COLO668 (cell line): ENCODE data around the gene RIMKLB.
"Not testable (repeated sequence)": the region's sequence is repeated elsewhere in the genome, so short reads cannot be mapped to it uniquely, and the experiment has no call there.

ENCODE experiments used
- DNase-seq: peaks from one replicate; lab custom pipeline; 2025; ENCODE audit not compliant: unreplicated experiment; lab: John Stamatoyannopoulos, UW

RIMKLB gene

DNA sequence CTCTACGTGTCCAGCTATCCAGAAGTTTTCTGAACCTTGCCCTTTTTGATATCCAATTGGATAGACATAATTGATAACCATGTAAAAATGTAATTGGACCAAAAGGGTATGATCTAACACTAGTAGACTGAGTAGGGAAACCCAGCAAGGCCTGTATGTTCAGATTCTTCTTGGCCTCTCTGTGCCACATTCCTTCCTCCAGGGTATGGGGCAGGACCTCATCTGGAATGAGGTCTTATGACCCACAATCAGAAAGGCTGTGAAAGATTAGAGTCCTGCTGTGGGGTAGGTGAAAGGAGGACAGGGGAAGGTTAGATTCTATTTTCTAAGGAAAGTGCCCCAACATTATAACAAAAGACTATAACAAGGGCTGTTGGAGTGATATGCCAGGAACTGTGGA is 73.3 kb downstream of the RIMKLB start:
- no peak for DNase-seq

DNA sequence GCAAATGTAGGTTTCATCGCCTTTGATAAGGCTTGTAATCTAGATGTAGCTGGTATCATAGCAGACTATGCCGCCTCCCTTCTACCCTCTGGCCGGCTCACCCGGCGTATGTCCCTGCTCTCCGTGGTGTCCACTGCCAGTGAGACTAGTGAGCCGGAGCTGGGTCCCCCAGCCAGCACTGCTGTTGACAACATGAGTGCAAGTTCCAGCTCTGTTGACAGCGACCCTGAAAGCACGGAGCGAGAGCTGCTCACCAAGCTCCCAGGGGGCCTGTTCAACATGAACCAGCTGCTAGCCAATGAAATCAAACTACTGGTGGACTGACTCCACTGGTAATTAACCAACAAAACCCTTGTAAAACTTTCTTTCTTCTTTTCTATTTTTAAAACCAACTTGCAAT is 75.7 kb downstream of the RIMKLB start:
- DNase-seq = no peak

GRCh38 chr12:8779281-8779680 is 81.5 kb downstream of the RIMKLB start:
- DNase-seq = no peak

GRCh38 chr12:8779862-8780261 is 82.1 kb downstream of the RIMKLB start:
- DNase-seq = no peak

DNA sequence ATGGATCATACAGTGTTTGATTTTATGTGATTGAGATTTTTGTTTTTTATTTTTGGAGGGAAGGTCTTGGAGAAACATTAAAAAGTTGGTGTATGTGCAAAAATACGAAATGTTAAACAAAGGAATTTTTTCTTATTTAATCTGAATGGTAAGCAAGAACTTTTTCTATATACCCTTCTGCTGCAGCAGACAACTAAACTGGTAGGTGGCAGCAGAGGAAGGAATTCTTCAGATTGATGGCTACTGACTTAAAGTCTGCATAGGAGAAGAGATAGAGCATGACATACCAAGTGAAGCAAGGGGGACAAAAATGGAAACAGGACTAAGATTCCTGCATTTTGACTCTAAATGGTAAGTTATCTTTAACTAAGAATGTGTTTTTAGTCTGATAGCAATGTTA is 82.6 kb downstream of the RIMKLB start:
- no peak for DNase-seq

- DNase-seq = no peak
Observed at GRCh38 chr12:8781381-8782127, 83.8 kb downstream of the RIMKLB start.

- no peak for DNase-seq
Observed at GRCh38 chr12:8784290-8784888, 86.6 kb downstream of the RIMKLB start.

GRCh38 chr12:8785499-8785898 is 87.7 kb downstream of the RIMKLB start:
- DNase-seq = no peak

- not testable (repeated sequence) for DNase-seq
Observed at GRCh38 chr12:8787206-8787605, 89.4 kb downstream of the RIMKLB start.

DNA sequence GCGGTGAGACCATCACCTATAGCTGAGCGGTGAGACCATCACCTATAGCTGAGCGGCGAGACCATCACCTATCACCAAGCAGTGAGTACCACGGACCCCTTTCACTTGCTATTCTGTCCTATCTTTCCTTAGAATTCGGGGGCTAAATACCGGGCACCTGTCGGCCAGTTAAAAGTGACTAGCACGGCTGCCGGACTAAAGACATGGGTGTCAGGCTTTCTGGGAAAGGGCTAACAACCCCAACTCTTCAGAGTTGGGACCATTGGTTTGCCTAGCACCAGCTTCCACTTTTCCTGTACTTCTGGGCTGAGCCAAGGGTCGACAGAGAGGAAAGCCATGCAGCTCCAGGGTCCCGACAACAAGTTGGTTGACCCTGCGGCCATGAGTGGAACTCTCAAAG is 90.9 kb downstream of the RIMKLB start:
- DNase-seq = not testable (repeated sequence)

DNA sequence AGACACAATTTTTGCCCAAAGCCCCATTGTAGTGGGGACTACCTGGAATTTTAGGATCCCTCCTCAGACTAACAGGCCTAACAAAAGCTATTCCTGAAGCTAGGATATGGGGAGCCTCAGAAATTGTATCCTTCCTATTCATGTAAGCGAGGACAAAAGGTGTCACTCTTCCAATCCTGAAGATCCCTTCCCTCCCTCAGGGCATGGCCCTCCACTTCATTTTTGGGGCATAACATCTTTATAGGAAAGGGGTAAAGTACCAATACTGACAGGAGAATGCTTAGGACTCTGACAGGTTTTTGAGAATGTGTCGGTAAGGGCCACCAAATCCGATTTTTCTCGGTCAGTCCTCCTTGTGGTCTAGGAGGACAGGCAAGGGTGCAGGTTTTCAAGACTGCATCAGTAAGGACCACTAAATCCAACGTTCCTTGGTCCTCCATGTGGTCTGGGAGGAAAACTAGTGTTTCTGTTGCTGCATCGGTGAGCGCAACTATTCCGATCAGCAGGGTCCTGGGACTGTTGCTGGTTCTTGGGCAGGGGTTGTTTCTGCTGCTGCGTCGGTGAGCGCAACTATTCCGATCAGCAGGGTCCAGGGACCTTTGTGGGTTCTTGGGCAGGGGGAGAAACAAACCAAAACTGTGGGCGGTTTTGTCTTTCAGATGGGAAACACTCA is 91.7 kb downstream of the RIMKLB start:
- DNase-seq = not testable (repeated sequence)

GRCh38 chr12:8793226-8793625 is 95.4 kb downstream of the RIMKLB start:
- DNase-seq = not testable (repeated sequence)

DNA sequence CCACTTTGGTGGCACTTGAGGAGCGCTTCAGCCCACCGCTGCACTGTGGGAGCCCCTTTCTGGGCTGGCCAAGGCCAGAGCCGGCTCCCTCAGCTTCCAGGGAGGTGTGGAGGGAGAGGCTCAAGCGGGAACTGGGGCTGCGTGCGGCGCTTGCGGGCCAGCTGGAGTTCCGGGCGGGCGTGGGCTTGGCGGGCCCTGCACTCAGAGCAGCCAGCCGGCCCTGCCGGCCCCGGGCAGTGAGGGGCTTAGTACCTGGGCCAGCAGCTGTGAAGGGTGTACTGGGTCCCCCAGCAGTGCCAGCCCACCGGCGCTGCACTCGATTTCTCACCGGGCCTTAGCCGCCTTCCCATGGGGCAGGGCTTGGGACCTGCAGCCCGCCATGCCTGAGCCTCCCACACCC is 96.8 kb downstream of the RIMKLB start:
- DNase-seq = not testable (repeated sequence)

DNA sequence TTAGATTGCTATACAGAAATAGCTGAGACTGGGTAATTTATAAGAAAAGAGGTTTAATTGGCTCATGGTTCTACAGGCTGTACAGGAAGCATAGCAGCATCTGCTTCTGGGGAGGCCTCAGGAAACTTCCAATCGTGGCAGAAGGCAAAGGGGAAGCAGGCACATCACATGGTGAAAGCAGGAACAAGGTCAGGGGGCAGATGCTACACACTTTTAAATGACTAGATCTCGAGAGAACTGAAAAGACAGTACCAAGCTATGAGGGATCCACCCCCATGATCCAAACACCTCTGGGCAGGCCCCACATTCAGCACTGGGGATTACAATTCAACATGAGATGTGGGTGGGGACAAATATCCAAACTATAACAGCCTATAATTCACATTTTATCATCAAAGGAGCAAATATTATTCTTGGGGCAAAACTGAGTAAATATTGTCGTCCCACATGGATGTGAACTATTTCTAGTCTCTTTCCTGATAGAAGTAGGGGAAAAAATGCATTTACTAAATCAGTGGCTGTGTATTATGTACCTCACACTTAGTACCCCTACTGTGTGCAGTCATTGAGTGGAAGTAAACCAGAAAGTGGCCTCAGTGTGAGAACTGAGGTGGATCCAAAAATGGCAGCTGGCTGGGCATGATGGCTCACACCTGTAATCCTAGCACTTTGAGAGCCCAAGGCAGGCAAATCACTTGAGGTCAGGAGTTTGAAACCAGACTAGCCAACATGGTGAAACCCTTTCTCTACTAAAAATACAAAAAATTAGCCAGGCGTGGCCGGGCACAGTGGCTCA is 99.2 kb downstream of the RIMKLB start:
- DNase-seq = no peak

DNA sequence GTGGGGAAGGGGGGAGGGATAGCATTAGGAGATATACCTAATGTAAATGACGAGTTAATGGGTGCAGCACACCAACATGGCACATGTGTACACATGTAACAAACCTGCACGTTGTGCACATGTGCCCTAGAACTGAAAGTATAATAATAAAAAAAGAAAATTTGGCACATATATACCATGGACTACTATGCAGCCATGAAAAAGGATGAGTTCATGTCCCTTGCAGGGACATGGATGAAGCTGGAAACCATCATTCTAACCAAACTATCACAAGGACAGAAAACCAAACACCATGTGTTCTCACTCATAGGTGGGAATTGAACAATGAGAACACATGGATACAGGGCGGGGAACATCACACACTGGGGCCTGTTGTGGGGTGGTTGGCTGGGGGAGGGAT is 103.4 kb downstream of the RIMKLB start:
- not testable (repeated sequence) for DNase-seq

GRCh38 chr12:8804833-8805232 is 107.0 kb downstream of the RIMKLB start:
- not testable (repeated sequence) for DNase-seq

- not testable (repeated sequence) for DNase-seq
Observed at GRCh38 chr12:8805487-8805886, 107.7 kb downstream of the RIMKLB start.

GRCh38 chr12:8807084-8807483 is 109.3 kb downstream of the RIMKLB start:
- not testable (repeated sequence) for DNase-seq

DNA sequence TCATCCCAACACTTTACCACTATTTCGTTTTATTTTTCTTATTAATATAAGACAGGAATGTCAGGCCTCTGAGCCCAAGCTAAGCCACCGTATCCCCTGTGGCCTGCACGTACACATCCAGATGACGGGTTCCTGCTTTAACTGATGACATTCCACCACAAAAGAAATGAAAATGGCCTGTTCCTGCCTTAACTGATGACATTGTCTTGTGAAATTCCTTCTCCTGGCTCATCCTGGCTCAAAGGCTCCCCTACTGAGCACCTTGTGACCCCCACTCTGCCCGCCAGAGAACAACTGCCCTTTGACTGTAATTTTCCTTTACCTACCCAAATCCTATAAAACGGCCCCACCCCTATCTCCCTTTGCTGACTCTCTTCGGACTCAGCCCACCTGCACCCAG is 112.3 kb downstream of the RIMKLB start:
- DNase-seq = not testable (repeated sequence)

- DNase-seq = no peak
Observed at GRCh38 chr12:8813572-8814357, 116.0 kb downstream of the RIMKLB start.
